ENCODE results near the gene AGAP1. TPM values are rescaled to one million over a fixed set of nuclear protein-coding genes. Genes with fewer than 3 reads are reported as not detected.

The AGAP1 gene
- polyA plus RNA-seq, 1 donor from 2014 or later = 17.4 TPM

DNA sequence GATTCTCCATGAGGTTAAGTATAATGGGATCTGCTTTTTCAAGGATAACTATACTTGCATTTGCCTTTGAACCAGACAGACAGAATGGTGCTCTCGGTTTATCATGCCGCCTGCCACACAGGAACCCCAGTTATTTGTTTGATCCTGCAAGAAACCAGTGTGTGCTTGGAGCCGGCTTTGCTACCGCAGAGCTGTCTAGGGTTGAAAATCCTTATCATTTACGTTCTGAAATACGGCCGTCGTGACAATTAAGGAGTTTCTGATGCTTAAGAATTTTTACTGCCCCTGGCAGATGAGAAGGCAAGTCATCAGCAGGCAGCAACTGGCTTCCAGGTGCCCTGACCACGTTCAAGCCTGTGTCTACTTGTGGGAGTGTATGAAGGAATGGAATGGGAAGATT lies 562.3 kb downstream of the AGAP1 start:
- Histone ChIP-seq H3K9me3 (ENCODE audit: low read length) (peaks cover 7% of the 10 kb centered on the region), H3K9ac (ENCODE audit: low read length) (no peak overlapping the region), H3K4me3 (ENCODE audit: low read length) (no peak overlapping the region), H3K4me2 (ENCODE audit: low read length) (no peak overlapping the region), H4K20me1 (ENCODE audit: insufficient read depth) (no peaks in the 10 kb centered on the region), H3K9me2 (ENCODE audit: insufficient read depth, low read length) (no peaks in the 10 kb centered on the region), H3K27me3 (ENCODE audit: insufficient read depth, low read depth, low read length) (no peaks in the 10 kb centered on the region), H2AFZ (ENCODE audit: low read depth, low read length) (no peak overlapping the region), H3F3A (ENCODE audit: insufficient read depth, low read length, poor library complexity, severe bottlenecking) (no peaks in the 10 kb centered on the region), H3K79me2 (replicated peaks; ENCODE audit: insufficient read depth, low read length) (no peaks in the 10 kb centered on the region), H3K27ac (ENCODE audit: low read length) (no peak overlapping the region), H3K36me3 (ENCODE audit: insufficient read depth, low read length) (peaks cover 5% of the 10 kb centered on the region)
- TF ChIP-seq SMC3 (conservative IDR thresholded peaks at IDR 0.05; ENCODE audit: poor library complexity) = no peak
- no peak for TF ChIP-seq EZH2 (IDR thresholded peaks at IDR 0.05; ENCODE audit: borderline replicate concordance, insufficient read depth, low read length, poor library complexity, severe bottlenecking)
- TF ChIP-seq EP300 (conservative IDR thresholded peaks at IDR 0.05; ENCODE audit: poor library complexity, severe bottlenecking) = no peak
- TF ChIP-seq TAF1 (IDR thresholded peaks at IDR 0.05; ENCODE audit: low read depth) = no peak
- no peak for TF ChIP-seq RAD21 (conservative IDR thresholded peaks at IDR 0.05)
- TF ChIP-seq POLR2AphosphoS5 (IDR thresholded peaks at IDR 0.05) = no peak
- TF ChIP-seq MXI1 (conservative IDR thresholded peaks at IDR 0.05; ENCODE audit: poor library complexity, severe bottlenecking) = no peak
- TF ChIP-seq, protein P1, sequence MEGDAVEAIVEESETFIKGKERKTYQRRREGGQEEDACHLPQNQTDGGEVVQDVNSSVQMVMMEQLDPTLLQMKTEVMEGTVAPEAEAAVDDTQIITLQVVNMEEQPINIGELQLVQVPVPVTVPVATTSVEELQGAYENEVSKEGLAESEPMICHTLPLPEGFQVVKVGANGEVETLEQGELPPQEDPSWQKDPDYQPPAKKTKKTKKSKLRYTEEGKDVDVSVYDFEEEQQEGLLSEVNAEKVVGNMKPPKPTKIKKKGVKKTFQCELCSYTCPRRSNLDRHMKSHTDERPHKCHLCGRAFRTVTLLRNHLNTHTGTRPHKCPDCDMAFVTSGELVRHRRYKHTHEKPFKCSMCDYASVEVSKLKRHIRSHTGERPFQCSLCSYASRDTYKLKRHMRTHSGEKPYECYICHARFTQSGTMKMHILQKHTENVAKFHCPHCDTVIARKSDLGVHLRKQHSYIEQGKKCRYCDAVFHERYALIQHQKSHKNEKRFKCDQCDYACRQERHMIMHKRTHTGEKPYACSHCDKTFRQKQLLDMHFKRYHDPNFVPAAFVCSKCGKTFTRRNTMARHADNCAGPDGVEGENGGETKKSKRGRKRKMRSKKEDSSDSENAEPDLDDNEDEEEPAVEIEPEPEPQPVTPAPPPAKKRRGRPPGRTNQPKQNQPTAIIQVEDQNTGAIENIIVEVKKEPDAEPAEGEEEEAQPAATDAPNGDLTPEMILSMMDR (IDR thresholded peaks at IDR 0.05; ENCODE audit: poor library complexity, severe bottlenecking) = no peak
- TF ChIP-seq, protein P2, sequence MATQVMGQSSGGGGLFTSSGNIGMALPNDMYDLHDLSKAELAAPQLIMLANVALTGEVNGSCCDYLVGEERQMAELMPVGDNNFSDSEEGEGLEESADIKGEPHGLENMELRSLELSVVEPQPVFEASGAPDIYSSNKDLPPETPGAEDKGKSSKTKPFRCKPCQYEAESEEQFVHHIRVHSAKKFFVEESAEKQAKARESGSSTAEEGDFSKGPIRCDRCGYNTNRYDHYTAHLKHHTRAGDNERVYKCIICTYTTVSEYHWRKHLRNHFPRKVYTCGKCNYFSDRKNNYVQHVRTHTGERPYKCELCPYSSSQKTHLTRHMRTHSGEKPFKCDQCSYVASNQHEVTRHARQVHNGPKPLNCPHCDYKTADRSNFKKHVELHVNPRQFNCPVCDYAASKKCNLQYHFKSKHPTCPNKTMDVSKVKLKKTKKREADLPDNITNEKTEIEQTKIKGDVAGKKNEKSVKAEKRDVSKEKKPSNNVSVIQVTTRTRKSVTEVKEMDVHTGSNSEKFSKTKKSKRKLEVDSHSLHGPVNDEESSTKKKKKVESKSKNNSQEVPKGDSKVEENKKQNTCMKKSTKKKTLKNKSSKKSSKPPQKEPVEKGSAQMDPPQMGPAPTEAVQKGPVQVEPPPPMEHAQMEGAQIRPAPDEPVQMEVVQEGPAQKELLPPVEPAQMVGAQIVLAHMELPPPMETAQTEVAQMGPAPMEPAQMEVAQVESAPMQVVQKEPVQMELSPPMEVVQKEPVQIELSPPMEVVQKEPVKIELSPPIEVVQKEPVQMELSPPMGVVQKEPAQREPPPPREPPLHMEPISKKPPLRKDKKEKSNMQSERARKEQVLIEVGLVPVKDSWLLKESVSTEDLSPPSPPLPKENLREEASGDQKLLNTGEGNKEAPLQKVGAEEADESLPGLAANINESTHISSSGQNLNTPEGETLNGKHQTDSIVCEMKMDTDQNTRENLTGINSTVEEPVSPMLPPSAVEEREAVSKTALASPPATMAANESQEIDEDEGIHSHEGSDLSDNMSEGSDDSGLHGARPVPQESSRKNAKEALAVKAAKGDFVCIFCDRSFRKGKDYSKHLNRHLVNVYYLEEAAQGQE (IDR thresholded peaks at IDR 0.05; ENCODE audit: borderline replicate concordance) = no peak

DNA sequence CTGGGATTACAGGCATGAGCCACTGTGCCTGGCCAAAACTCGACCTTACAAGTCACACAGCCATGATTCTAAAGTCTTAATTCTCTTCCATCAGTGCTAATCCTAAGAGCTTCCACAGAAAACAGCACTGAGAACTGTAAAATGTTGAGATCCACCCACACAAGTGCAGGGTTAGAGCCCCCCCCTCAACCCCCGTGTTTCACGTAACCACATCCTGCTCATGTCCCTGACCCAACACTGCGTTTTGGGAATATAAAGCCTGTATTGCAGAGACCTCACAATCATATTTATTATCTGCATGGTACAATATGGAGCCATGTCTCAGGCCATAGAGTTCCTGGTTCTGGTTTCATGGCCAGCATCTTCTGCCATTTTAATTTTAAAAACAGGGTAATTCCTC lies 563.5 kb downstream of the AGAP1 start:
- Histone ChIP-seq H3K36me3 (ENCODE audit: insufficient read depth, low read length) (peaks cover 5% of the 10 kb centered on the region), H3K4me2 (ENCODE audit: low read length) (no peak overlapping the region), H3K4me3 (ENCODE audit: low read length) (no peak overlapping the region), H3K9me3 (ENCODE audit: low read length) (peaks cover 7% of the 10 kb centered on the region), H3K27ac (ENCODE audit: low read length) (no peak overlapping the region), H3K79me2 (replicated peaks; ENCODE audit: insufficient read depth, low read length) (no peaks in the 10 kb centered on the region), H4K20me1 (ENCODE audit: insufficient read depth) (no peaks in the 10 kb centered on the region), H3K9me2 (ENCODE audit: insufficient read depth, low read length) (no peaks in the 10 kb centered on the region), H3K27me3 (ENCODE audit: insufficient read depth, low read depth, low read length) (no peaks in the 10 kb centered on the region), H3K9ac (ENCODE audit: low read length) (no peak overlapping the region), H2AFZ (ENCODE audit: low read depth, low read length) (no peak overlapping the region), H3F3A (ENCODE audit: insufficient read depth, low read length, poor library complexity, severe bottlenecking) (no peaks in the 10 kb centered on the region)
- TF ChIP-seq TAF1 (IDR thresholded peaks at IDR 0.05; ENCODE audit: low read depth) (no peak), EP300 (conservative IDR thresholded peaks at IDR 0.05; ENCODE audit: poor library complexity, severe bottlenecking) (no peak), RAD21 (conservative IDR thresholded peaks at IDR 0.05) (no peak), MXI1 (conservative IDR thresholded peaks at IDR 0.05; ENCODE audit: poor library complexity, severe bottlenecking) (no peak), SMC3 (conservative IDR thresholded peaks at IDR 0.05; ENCODE audit: poor library complexity) (no peak), POLR2AphosphoS5 (IDR thresholded peaks at IDR 0.05) (no peak), EZH2 (IDR thresholded peaks at IDR 0.05; ENCODE audit: borderline replicate concordance, insufficient read depth, low read length, poor library complexity, severe bottlenecking) (no peak)
- TF ChIP-seq, protein P2 (IDR thresholded peaks at IDR 0.05; ENCODE audit: borderline replicate concordance) = no peak

Data from neural cell (in vitro differentiated cells).